GM19438 (cell line): ENCODE measurements around the gene CCDC106.

Source experiments
- ATAC-seq: cut with Tn5 transposase; IDR thresholded peaks from one replicate; pipeline ENCODE4 v1.9.1; 2021; ENCODE audit warnings: low read depth; ENCODE audit not compliant: unreplicated experiment

The CCDC106 gene

DNA sequence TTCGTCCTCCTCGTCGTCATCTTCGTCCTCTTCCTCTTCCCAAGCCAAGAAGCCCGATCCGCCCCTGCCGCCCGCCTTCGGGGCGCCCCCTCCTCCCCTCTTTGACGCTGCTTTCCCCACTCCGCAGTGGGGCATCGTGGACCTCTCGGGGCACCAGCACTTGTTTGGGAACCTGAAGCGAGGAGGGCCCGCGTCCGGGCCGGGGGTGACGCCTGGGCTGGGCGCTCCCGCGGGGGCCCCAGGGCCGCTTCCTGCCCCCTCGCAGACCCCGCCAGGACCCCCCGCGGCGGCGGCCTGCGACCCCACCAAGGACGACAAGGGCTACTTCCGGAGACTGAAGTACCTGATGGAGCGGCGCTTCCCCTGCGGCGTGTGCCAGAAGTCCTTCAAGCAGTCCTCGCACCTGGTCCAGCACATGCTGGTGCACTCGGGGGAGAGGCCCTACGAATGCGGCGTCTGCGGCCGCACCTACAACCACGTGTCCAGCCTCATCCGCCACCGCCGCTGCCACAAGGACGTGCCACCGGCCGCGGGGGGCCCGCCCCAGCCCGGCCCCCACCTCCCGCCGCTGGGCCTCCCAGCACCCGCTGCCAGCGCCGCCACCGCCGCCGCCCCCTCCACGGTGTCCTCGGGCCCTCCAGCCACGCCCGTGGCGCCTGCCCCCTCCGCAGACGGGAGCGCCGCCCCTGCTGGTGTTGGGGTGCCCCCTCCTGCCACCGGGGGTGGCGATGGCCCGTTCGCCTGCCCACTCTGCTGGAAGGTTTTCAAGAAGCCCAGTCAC is 33.9 kb upstream of the CCDC106 start:
- no peak for ATAC-seq

GRCh38 chr19:55614711-55615542 is 33.1 kb upstream of the CCDC106 start:
- ATAC-seq = no peak

GRCh38 chr19:55615543-55616394 is 32.2 kb upstream of the CCDC106 start:
- ATAC-seq = no peak

GRCh38 chr19:55616395-55616875 is 31.6 kb upstream of the CCDC106 start:
- no peak for ATAC-seq

DNA sequence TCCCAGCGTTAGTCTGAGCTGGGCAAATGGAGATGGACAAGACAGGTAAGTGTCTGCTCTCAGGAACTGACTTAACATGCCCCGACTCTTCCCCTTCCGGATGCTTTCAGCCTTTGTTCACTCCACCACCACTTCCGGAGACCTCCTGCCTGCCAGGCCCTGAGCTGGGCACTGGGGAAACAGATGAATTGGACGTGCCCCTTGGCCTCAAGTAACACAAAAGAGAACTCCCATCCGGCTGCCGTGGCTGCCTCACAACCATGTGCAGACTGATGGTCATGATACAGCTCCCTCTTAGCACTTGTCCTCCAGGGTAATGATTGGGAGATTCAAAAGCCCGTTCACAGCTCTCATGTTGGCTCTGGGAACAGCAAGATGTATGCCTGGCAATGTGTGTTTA is 30.6 kb upstream of the CCDC106 start:
- no peak for ATAC-seq

- no peak for ATAC-seq
Measured at GRCh38 chr19:55618426-55618825, 29.6 kb upstream of the CCDC106 start.

- no peak for ATAC-seq
Measured at GRCh38 chr19:55619286-55619685, 28.7 kb upstream of the CCDC106 start.

GRCh38 chr19:55620410-55621204 is 27.4 kb upstream of the CCDC106 start:
- ATAC-seq = no peak

DNA sequence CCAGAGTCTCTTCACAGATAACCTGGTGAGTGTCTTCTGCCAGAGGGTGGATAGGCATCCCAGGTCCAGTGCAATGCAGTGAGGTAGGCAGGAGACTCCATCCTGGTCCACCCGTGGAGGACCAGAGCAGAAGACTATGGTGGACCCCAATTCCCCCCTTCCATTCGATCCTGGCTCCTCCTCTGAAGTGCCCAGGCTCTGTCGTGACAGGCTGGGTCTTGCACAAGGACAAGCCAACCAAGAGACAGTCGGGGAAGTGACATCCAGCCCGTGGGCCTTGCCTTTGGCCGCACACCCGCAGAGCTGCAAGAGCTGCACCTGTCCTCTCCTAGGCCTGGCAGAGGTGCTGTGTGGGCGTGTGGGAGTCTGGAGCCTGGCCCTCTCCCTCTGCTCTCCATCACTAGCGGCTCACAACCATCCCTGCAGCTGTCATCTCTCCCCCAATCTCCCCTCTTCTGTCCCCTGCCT is 26.8 kb upstream of the CCDC106 start:
- ATAC-seq = no peak

DNA sequence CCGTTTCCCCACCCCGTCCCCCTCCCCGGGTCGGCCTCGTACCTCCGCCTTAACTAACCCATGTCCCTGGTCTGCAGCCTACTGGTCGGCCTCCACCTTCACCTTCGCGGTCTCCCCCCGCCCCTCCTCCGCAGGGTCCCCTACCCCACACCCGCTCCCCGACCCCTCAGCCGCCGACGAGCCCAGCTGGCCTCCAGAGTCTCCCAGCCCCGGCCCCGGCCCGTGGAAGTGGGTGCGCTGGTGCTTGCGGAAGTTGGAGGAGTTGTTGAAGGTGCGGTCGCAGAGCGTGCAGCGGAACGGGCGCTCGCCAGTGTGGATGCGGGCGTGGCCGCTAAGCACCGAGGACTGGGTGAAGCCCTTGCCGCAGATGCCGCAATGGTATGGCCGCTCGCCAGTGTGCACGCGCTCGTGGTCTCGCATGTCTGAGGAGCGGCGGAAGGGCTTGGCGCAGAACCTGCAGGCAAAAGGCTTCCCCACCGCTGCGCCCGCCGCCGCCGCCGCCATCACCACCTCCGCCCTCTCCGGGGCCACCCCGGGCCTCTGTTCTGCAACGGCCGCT is 26.3 kb upstream of the CCDC106 start:
- ATAC-seq = no peak

DNA sequence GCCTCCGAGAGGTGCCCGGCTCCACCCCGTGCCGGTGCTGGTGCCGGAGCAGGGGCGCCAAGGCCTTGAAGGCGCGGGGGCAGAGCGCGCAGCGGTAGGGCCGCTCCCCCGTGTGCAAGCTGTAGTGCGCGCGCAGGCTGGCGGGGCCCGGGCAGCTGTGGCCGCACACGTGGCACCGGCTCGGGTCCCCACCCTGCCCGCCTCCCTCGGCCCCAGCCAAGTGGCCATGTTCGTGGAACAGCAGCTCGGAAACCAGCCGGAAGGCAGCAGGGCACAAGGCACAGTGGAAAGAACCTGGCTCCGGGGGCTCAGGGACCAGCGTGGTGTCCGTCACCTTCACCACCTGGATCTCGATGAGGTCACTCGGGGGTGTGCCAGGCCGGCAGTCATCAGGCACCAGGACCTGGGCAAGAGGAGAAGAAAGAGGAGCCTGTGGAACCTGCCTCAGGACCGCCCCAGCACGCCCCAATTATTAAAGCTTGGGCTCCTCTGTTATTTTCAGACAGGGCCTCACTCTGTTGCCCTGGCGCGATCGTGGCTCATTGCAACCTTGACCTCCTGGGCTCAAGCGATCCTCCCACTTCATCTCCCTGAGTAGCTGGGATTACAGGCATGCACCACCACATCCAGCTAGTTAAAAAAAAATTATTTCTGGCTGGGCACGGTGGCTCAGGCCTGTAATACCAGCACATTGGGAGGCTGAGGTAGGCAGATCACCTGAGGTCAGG is 25.6 kb upstream of the CCDC106 start:
- ATAC-seq = no peak

DNA sequence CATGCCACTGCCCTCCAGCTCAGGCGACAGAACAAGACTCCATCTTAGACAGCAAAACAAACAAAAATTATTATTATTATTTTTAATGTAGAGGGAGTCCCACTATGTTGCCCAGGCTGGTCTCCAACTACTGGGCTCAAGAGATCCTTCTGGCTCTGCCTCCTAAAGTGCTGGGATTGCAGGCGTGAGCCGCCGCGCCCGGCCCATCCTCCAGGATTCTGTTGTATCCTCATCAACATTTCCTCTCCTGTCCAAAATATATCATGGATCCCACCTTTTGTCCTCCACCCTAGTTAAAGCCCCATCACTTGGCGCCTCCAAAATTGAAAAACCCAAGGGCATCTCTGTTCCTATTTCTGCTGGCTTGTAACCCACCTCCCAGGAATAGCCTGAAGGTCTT is 24.9 kb upstream of the CCDC106 start:
- ATAC-seq = no peak

GRCh38 chr19:55623561-55623960 is 24.5 kb upstream of the CCDC106 start:
- ATAC-seq = no peak

GRCh38 chr19:55624109-55625003 is 23.7 kb upstream of the CCDC106 start, which contains the start of gene ZNF784:
ZNF784 (minus strand) TSS chr19:55624566; CDS start chr19:55624561, 5 bp downstream.
- no peak for ATAC-seq

GRCh38 chr19:55625004-55625326 is 23.0 kb upstream of the CCDC106 start:
- no peak for ATAC-seq

DNA sequence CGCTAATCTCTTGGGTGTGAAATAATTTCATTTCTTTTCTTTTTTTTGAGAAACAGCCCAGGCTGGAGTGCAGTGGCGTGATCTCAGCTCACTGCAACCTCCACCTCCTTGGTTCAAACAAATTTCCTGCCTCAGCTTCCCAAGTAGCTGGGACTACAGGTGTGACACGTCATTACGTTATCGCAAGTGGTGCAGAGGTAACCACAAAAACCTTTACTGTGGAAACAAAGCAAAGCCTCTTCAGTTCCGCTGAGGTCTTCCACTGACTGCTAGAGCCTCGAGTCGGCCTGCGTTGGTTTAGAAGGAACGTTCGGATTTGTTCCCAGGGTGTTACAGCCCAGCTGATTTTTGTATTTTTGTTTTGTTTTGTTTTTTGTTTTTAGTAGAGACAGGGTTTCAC is 21.7 kb upstream of the CCDC106 start:
- ATAC-seq = no peak

DNA sequence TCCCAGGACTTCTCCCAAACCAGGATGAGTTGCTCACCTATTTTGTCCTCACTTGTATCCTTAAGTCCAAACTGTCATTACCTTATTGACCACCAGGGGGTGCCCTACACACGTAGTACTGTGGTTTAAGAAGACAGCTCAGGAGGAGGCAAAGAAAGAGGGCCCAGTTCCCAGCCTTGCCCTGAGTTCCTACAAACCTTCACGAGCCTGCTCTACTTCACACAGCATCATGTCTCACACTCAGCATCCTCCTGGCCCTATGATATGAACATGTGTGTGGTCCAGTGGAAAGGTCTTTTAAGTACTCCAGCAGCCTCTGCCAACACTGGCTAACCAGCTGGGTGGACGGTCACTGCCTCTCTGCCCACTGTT is 15.6 kb upstream of the CCDC106 start:
- ATAC-seq = no peak

GRCh38 chr19:55633861-55634260 is 14.2 kb upstream of the CCDC106 start:
- no peak for ATAC-seq
